Erythroblast (primary cell): Measurements from ENCODE around the gene MYH10.

Experiments
- GATA1 ChIP-seq: IDR thresholded peaks from 2 replicates; pipeline ENCODE4 v1.6.1; 2011; ENCODE audit warnings: low read depth, mild to moderate bottlenecking, control low read depth, low read length, moderate library complexity
- POLR2A ChIP-seq: IDR thresholded peaks from 2 replicates; pipeline ENCODE4 v1.6.1; 2011; ENCODE audit warnings: mild to moderate bottlenecking, low read length

DNA sequence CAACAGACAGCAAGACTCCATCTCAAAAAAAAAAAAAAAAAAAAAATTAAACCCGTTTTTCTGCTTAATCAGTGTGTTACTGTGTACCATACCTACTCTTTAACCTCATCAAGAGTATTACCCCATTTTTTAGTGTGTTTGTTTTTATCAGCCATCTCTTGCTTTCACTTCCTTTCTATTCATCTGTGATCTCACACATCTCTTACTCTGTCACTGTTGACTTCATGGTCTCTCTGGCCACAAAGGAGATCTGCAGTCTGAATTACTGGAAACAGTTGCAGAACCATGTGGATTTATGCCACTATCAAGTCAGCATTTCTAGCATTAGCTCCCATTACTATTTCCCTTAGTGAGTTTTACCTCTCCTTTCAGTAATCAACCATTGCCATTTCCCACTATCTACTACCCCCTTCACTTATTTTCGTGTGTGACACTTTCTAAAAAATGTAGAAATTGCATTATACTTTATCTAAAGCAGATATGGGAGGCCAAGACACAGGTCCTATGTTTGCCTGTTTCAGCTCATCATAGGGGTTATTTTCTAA lies 174.8 kb downstream of the MYH10 start:
- TF ChIP-seq POLR2A, result no peak
- no peak for TF ChIP-seq GATA1
